Neural cell (in vitro differentiated cells): ENCODE measurements around the gene BRI3BP. TPM values are rescaled to one million over a fixed set of nuclear protein-coding genes. Genes with fewer than 3 reads are reported as not detected.

Experiments used
- H2AFZ ChIP-seq: fragments of 200-600, 300-800 bp; sonication (generic), shearing (Covaris generic); 2 replicates; pipeline ENCODE4 v1.6.0; 2014; ENCODE audit warnings: low read depth, mild to moderate bottlenecking, antibody characterized with exemption, low read length, moderate library complexity
- H3F3A ChIP-seq: fragments of 200-600 bp; shearing (Covaris generic); 2 replicates; pipeline ENCODE4 v1.6.1; 2016; ENCODE audit warnings: mild to moderate bottlenecking, moderate library complexity, mixed read lengths, antibody characterized with exemption, low read length; ENCODE audit not compliant: insufficient read depth, poor library complexity, severe bottlenecking
- H3K27ac ChIP-seq: fragments of 200-600, 300-800 bp; sonication (generic), shearing (Covaris generic); 2 replicates; pipeline ENCODE4 v1.5.1; 2014; ENCODE audit warnings: mild to moderate bottlenecking, low read length, moderate library complexity
- H3K27me3 ChIP-seq: fragments of 300-800, 200-600 bp; sonication (generic), shearing (Covaris generic); 2 replicates; pipeline ENCODE4 v1.6.0; 2014; ENCODE audit warnings: mild to moderate bottlenecking, low read depth, low read length, moderate library complexity; ENCODE audit not compliant: insufficient read depth
- H3K36me3 ChIP-seq: fragments of 300-800, 200-600 bp; sonication (generic), shearing (Covaris generic); 2 replicates; pipeline ENCODE4 v1.5.1; 2014; ENCODE audit warnings: mild to moderate bottlenecking, antibody characterized with exemption, low read length, moderate library complexity; ENCODE audit not compliant: insufficient read depth
- H3K4me2 ChIP-seq: fragments of 300-800, 200-600 bp; sonication (generic), shearing (Covaris generic); 2 replicates; pipeline ENCODE4 v1.6.0; 2014; ENCODE audit warnings: mild to moderate bottlenecking, low read length
- H3K4me3 ChIP-seq: fragments of 300-800, 200-600 bp; sonication (generic), shearing (Covaris generic); 2 replicates; pipeline ENCODE4 v1.5.1; 2014; ENCODE audit warnings: mild to moderate bottlenecking, low read length, moderate library complexity
- H3K79me2 ChIP-seq: fragments of 200-600 bp; shearing (Covaris generic); replicated peaks from 2 replicates; pipeline ENCODE4 v1.6.0; 2014; ENCODE audit warnings: mild to moderate bottlenecking, low read length, moderate library complexity; ENCODE audit not compliant: insufficient read depth
- H3K9ac ChIP-seq: fragments of 300-800, 200-600 bp; sonication (generic), shearing (Covaris generic); 2 replicates; pipeline ENCODE4 v1.6.1; 2016; ENCODE audit warnings: mild to moderate bottlenecking, low read length, mixed read lengths
- H3K9me2 ChIP-seq: fragments of 200-600 bp; shearing (Covaris generic); 2 replicates; pipeline ENCODE4 v1.6.1; 2016; ENCODE audit warnings: mild to moderate bottlenecking, low read length, mixed read lengths; ENCODE audit not compliant: insufficient read depth
- H3K9me3 ChIP-seq: fragments of 200-600, 300-800 bp; sonication (generic), shearing (Covaris generic); 2 replicates; pipeline ENCODE4 v1.6.1; 2016; ENCODE audit warnings: mild to moderate bottlenecking, mixed run types, low read length, moderate library complexity, mixed read lengths
- H4K20me1 ChIP-seq: fragments of 200-600 bp; shearing (Covaris generic); 2 replicates; pipeline ENCODE4 v1.6.1; 2016; ENCODE audit warnings: mild to moderate bottlenecking, mixed run types; ENCODE audit not compliant: insufficient read depth
- CTCF ChIP-seq: fragments of 450-650 bp; IDR thresholded peaks from 2 replicates; pipeline ENCODE4 v1.5.1; 2014; ENCODE audit warnings: antibody characterized with exemption, mild to moderate bottlenecking, moderate library complexity; ENCODE audit not compliant: poor library complexity, severe bottlenecking
- EP300 ChIP-seq: fragments of 450-650 bp; conservative IDR thresholded peaks from 2 replicates; pipeline ENCODE4 v1.6.1; 2014; ENCODE audit warnings: antibody characterized with exemption, mild to moderate bottlenecking, moderate library complexity; ENCODE audit not compliant: poor library complexity, severe bottlenecking
- EZH2 ChIP-seq: fragments of 200-600, 300-800 bp; shearing (Covaris generic), sonication (generic); IDR thresholded peaks from 2 replicates; pipeline ENCODE4 v1.6.1; 2014; ENCODE audit warnings: antibody characterized with exemption, low read length, borderline replicate concordance, mild to moderate bottlenecking; ENCODE audit not compliant: insufficient read depth, poor library complexity, severe bottlenecking
- MXI1 ChIP-seq: fragments of 450-650 bp; conservative IDR thresholded peaks from 2 replicates; pipeline ENCODE4 v1.6.1; 2014; ENCODE audit warnings: antibody characterized with exemption, mild to moderate bottlenecking; ENCODE audit not compliant: poor library complexity, severe bottlenecking
- POLR2AphosphoS5 ChIP-seq: IDR thresholded peaks from 2 replicates; pipeline ENCODE4 v1.6.1; 2012
- RAD21 ChIP-seq: fragments of 450-650 bp; conservative IDR thresholded peaks from 2 replicates; pipeline ENCODE4 v1.6.1; 2014; ENCODE audit warnings: antibody characterized with exemption, mild to moderate bottlenecking, moderate library complexity
- REST ChIP-seq: IDR thresholded peaks from 2 replicates; pipeline ENCODE4 v1.6.1; 2012; ENCODE audit warnings: borderline replicate concordance
- SMC3 ChIP-seq: fragments of 450-650 bp; conservative IDR thresholded peaks from 2 replicates; pipeline ENCODE4 v1.6.1; 2014; ENCODE audit warnings: antibody characterized with exemption, mild to moderate bottlenecking, moderate library complexity; ENCODE audit not compliant: poor library complexity
- TAF1 ChIP-seq: IDR thresholded peaks from 2 replicates; pipeline ENCODE4 v1.6.1; 2012; ENCODE audit warnings: low read depth
- polyA plus RNA-seq: library from polyadenylated mRNA; depleted of rRNA; stranded (reverse); fragments of >200 nt; gene quantifications from 2 replicates; pipeline ENCODE4 v1.2.3, GENCODE V29; 2014

Gene BRI3BP
- polyA plus RNA-seq, 1 donor from 2014 or later: 11.0 TPM

GRCh38 chr12:125018356-125018755 lies 24.9 kb downstream of the BRI3BP start:
- TF ChIP-seq CTCF: no peak
- TF ChIP-seq EP300: no peak
- no peak for TF ChIP-seq SMC3
- no peak for TF ChIP-seq TAF1
- no peak for TF ChIP-seq MXI1
- TF ChIP-seq POLR2AphosphoS5: no peak
- no peak for TF ChIP-seq RAD21
- Histone ChIP-seq H3F3A (no peaks in the 10 kb centered on the region), H3K79me2 (no peaks in the 10 kb centered on the region), H3K27ac (no peak overlapping the region), H3K4me3 (no peak overlapping the region), H3K36me3 (no peaks in the 10 kb centered on the region), H3K27me3 (no peaks in the 10 kb centered on the region), H2AFZ (no peak overlapping the region), H3K9me2 (no peaks in the 10 kb centered on the region), H3K4me2 (no peak overlapping the region), H3K9me3 (no peaks in the 10 kb centered on the region), H4K20me1 (no peaks in the 10 kb centered on the region), H3K9ac (no peak overlapping the region)

DNA sequence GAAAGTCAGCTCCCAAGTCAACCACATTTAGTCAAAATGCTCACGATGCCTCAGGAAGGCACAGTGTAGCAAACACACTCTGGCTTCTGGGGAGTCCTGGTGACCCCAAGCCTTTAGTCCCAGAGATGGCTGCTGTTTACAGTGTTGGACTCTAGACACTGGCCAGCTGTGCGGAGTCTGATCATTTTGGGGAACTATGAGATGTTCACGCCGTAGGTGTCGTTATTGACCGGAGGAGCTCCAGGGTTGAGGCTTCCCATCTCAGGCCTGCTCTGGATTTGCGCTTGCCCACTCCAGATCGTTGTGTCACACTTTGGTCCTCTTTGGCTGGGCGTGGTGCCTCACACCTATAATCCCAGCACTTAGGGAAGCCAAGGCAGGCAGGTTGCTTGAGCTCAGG lies 27.7 kb downstream of the BRI3BP start:
- no peaks in the 10 kb centered on the region for H4K20me1 ChIP-seq
- TF ChIP-seq TAF1 (no peak), MXI1 (no peak), CTCF (no peak), EP300 (no peak), RAD21 (no peak), REST (no peak), EZH2 (no peak), POLR2AphosphoS5 (no peak), SMC3 (no peak)
- H3K36me3 ChIP-seq: no peaks in the 10 kb centered on the region
- H3K4me2 ChIP-seq: no peak overlapping the region
- H3K4me3 ChIP-seq: no peak overlapping the region
- H3K9me3 ChIP-seq: no peaks in the 10 kb centered on the region
- no peaks in the 10 kb centered on the region for H3K27me3 ChIP-seq
- no peak overlapping the region for H2AFZ ChIP-seq
- no peak overlapping the region for H3K9ac ChIP-seq
- H3K27ac ChIP-seq: no peak overlapping the region
- H3K79me2 ChIP-seq: no peaks in the 10 kb centered on the region
- no peaks in the 10 kb centered on the region for H3K9me2 ChIP-seq
- no peaks in the 10 kb centered on the region for H3F3A ChIP-seq
